Mesendoderm (in vitro differentiated cells): ENCODE data around the gene ADCY4.

Source experiments
- DNase-seq: peaks from one replicate; pipeline ENCODE4 v3.0.0; 2013
- H2AK5ac ChIP-seq: 2 replicates; pipeline ENCODE4 v1.6.1; 2013; ENCODE audit warnings: low read length, inconsistent platforms
- H2BK120ac ChIP-seq: 2 replicates; pipeline ENCODE4 v1.6.1; 2013; ENCODE audit warnings: low read depth, mild to moderate bottlenecking, low read length, moderate library complexity, mixed read lengths
- H2BK15ac ChIP-seq: replicated peaks from 2 replicates; pipeline ENCODE4 v1.6.1; 2013; ENCODE audit warnings: low read depth, mild to moderate bottlenecking, moderate library complexity
- H2BK5ac ChIP-seq: 2 replicates; pipeline ENCODE4 v1.6.1; 2013; ENCODE audit warnings: low read length, inconsistent platforms
- H3K18ac ChIP-seq: 2 replicates; pipeline ENCODE4 v1.6.1; 2013; ENCODE audit warnings: mild to moderate bottlenecking, low read length, mixed read lengths
- H3K23ac ChIP-seq: one replicate; pipeline ENCODE4 v1.6.1; 2013; ENCODE audit warnings: low read length
- H3K27ac ChIP-seq: 2 replicates; pipeline ENCODE4 v1.5.1; 2013; ENCODE audit warnings: low read depth, mild to moderate bottlenecking, inconsistent platforms, low read length, moderate library complexity
- H3K27me3 ChIP-seq: 2 replicates; pipeline ENCODE4 v1.6.1; 2013; ENCODE audit warnings: low read length, control low read depth, mild to moderate bottlenecking, inconsistent platforms; ENCODE audit not compliant: insufficient read depth, poor library complexity
- H3K36me3 ChIP-seq: 2 replicates; pipeline ENCODE4 v1.6.1; 2013; ENCODE audit warnings: low read length, inconsistent platforms; ENCODE audit not compliant: control insufficient read depth, insufficient read depth
- H3K4ac ChIP-seq: one replicate; pipeline ENCODE4 v1.6.1; 2013; ENCODE audit warnings: low read depth, mild to moderate bottlenecking, low read length, moderate library complexity
- H3K4me1 ChIP-seq: 2 replicates; pipeline ENCODE4 v1.6.1; 2013; ENCODE audit warnings: low read depth, low read length, inconsistent platforms; ENCODE audit not compliant: control insufficient read depth
- H3K4me2 ChIP-seq: 2 replicates; pipeline ENCODE4 v1.6.1; 2013; ENCODE audit warnings: low read length
- H3K4me3 ChIP-seq: 2 replicates; pipeline ENCODE4 v1.5.1; 2013; ENCODE audit warnings: mild to moderate bottlenecking, low read length
- H3K56ac ChIP-seq: one replicate; pipeline ENCODE4 v1.6.1; 2013; ENCODE audit warnings: low read length
- H3K79me1 ChIP-seq: 2 replicates; pipeline ENCODE4 v1.6.1; 2013; ENCODE audit warnings: low read length, inconsistent platforms
- H3K79me2 ChIP-seq: 2 replicates; pipeline ENCODE4 v1.6.1; 2013; ENCODE audit warnings: mild to moderate bottlenecking, low read length; ENCODE audit not compliant: control insufficient read depth, insufficient read depth
- H3K9ac ChIP-seq: 2 replicates; pipeline ENCODE4 v1.6.1; 2013; ENCODE audit warnings: low read length, inconsistent platforms
- H4K5ac ChIP-seq: one replicate; pipeline ENCODE4 v1.6.1; 2013; ENCODE audit warnings: low read length
- H4K8ac ChIP-seq: one replicate; pipeline ENCODE4 v1.6.1; 2013; ENCODE audit warnings: low read depth, mild to moderate bottlenecking, control low read depth, low read length, moderate library complexity
- WGBS: extraction: QIAGEN DNeasy Blood & Tissue Kit; methylation state at CpG from one replicate; pipeline ENCODE4 v1.1.7; 2013; ENCODE audit warnings: low lambda C conversion rate, missing lambda C conversion rate; ENCODE audit not compliant: insufficient coverage; ENCODE audit errors: extremely low coverage; 5-methylcytosine and 5-hydroxymethylcytosine counted together

Gene ADCY4

GRCh38 chr14:24278424-24278823, 56.4 kb downstream of the ADCY4 start:
- H4K5ac ChIP-seq, result no peak overlapping the region
- no CpG with 5 or more reads among the region's 5 CpGs for WGBS
- H3K9ac ChIP-seq, result no peak overlapping the region

GRCh38 chr14:24277606-24278321, 57.1 kb downstream of the ADCY4 start:
- Histone ChIP-seq H3K27me3 (no peaks in the 10 kb centered on the region), H3K36me3 (no peaks in the 10 kb centered on the region), H3K9ac (no peak overlapping the region), H2BK5ac (no peak overlapping the region), H3K4me3 (no peak overlapping the region), H3K79me1 (no peaks in the 10 kb centered on the region), H3K79me2 (no peaks in the 10 kb centered on the region), H3K18ac (no peak overlapping the region), H2AK5ac (no peak overlapping the region), H4K5ac (no peak overlapping the region), H3K4me1 (no peaks in the 10 kb centered on the region), H3K27ac (no peak overlapping the region), H3K4me2 (no peak overlapping the region), H4K8ac (no peak overlapping the region), H3K4ac (no peak overlapping the region), H3K23ac (no peak overlapping the region), H3K56ac (no peak overlapping the region), H2BK15ac (no peak overlapping the region), H2BK120ac (no peak overlapping the region)
- no peak for DNase-seq
- no CpG with 5 or more reads among the region's 11 CpGs for WGBS

More at GRCh38 chr14:24278424-24278823, 56.4 kb downstream of the ADCY4 start:
- H3K4me2 ChIP-seq, result no peak overlapping the region
- no peak overlapping the region for H2BK15ac ChIP-seq
- no peak overlapping the region for H3K4ac ChIP-seq
- H3K56ac ChIP-seq, result no peak overlapping the region
- no peaks in the 10 kb centered on the region for H3K27me3 ChIP-seq
- H3K79me2 ChIP-seq, result no peaks in the 10 kb centered on the region
- no peak overlapping the region for H2BK5ac ChIP-seq
- H3K27ac ChIP-seq, result no peak overlapping the region
- H3K36me3 ChIP-seq, result no peaks in the 10 kb centered on the region
- no peak overlapping the region for H3K23ac ChIP-seq
- no peak overlapping the region for H4K8ac ChIP-seq
- no peak overlapping the region for H3K18ac ChIP-seq
- H2AK5ac ChIP-seq, result no peak overlapping the region
- H3K79me1 ChIP-seq, result no peaks in the 10 kb centered on the region
- H2BK120ac ChIP-seq, result no peak overlapping the region
- H3K4me1 ChIP-seq, result no peaks in the 10 kb centered on the region
- no peak overlapping the region for H3K4me3 ChIP-seq
- DNase-seq, result no peak

GRCh38 chr14:24277071-24277470, 57.8 kb downstream of the ADCY4 start:
- H3K79me2 ChIP-seq, result no peaks in the 10 kb centered on the region
- H3K27me3 ChIP-seq, result no peaks in the 10 kb centered on the region
- H3K4ac ChIP-seq, result no peak overlapping the region
- no peak overlapping the region for H3K27ac ChIP-seq
- H2BK5ac ChIP-seq, result no peak overlapping the region
- H3K56ac ChIP-seq, result no peak overlapping the region
- no peak overlapping the region for H3K18ac ChIP-seq
- H4K5ac ChIP-seq, result no peak overlapping the region
- no peaks in the 10 kb centered on the region for H3K36me3 ChIP-seq
- no peak overlapping the region for H4K8ac ChIP-seq
- no peak overlapping the region for H3K9ac ChIP-seq
- H2BK15ac ChIP-seq, result no peak overlapping the region
- no peaks in the 10 kb centered on the region for H3K4me1 ChIP-seq
- H3K23ac ChIP-seq, result no peak overlapping the region
- H2BK120ac ChIP-seq, result no peak overlapping the region
- H3K4me2 ChIP-seq, result no peak overlapping the region
- H3K4me3 ChIP-seq, result no peak overlapping the region
- DNase-seq, result no peak
- WGBS, result no CpG with 5 or more reads among the region's 6 CpGs
- no peak overlapping the region for H2AK5ac ChIP-seq
- no peaks in the 10 kb centered on the region for H3K79me1 ChIP-seq

- no CpG with 5 or more reads among the region's 3 CpGs for WGBS
- no peaks in the 10 kb centered on the region for H3K79me2 ChIP-seq
- H2BK120ac ChIP-seq, result no peak overlapping the region
- no peak overlapping the region for H4K8ac ChIP-seq
- H3K4me3 ChIP-seq, result no peak overlapping the region
- H2BK15ac ChIP-seq, result no peak overlapping the region
- H4K5ac ChIP-seq, result no peak overlapping the region
- no peak overlapping the region for H3K27ac ChIP-seq
- no peak overlapping the region for H3K9ac ChIP-seq
- no peaks in the 10 kb centered on the region for H3K4me1 ChIP-seq
- H3K18ac ChIP-seq, result no peak overlapping the region
- no peak overlapping the region for H3K4ac ChIP-seq
- DNase-seq, result peak; percentile 23
- no peak overlapping the region for H2BK5ac ChIP-seq
- no peak overlapping the region for H3K56ac ChIP-seq
- H3K23ac ChIP-seq, result no peak overlapping the region
- H3K4me2 ChIP-seq, result no peak overlapping the region
- no peaks in the 10 kb centered on the region for H3K79me1 ChIP-seq
- no peaks in the 10 kb centered on the region for H3K27me3 ChIP-seq
- H3K36me3 ChIP-seq, result no peaks in the 10 kb centered on the region
- no peak overlapping the region for H2AK5ac ChIP-seq
Observed at GRCh38 chr14:24274101-24274543, 60.7 kb downstream of the ADCY4 start.

DNA sequence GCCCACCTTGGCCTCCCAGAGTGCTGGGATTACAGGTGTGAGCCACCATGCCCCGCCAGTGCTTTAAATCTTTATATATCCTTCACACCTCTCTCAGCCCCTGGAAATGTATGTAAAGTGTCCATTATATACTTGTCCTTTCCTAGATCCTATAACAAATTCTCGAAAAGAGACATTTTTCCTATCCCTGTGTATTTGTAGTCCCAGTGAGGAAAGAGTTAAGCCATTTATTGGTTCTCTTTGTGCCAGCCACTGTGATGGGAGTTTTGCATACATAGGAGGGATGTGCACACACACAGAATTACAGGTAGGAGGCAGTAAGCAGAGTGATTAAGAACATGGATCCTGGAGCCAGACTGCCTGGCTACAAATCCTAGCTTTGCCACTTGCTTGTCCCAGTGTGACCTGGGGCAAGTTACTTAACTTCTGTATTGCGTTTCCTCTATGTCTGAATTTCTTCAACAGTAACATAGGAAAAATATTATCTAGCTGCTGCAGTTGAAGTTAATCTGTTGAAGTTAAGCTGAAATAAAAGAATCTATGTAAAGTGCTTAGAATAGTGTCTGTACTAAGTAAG, 61.4 kb downstream of the ADCY4 start:
- no CpG with 5 or more reads among the region's 3 CpGs for WGBS
- Histone ChIP-seq H2BK15ac (no peak overlapping the region), H3K56ac (no peak overlapping the region), H3K79me1 (no peaks in the 10 kb centered on the region), H3K27ac (no peak overlapping the region), H2BK120ac (no peak overlapping the region), H3K4me3 (no peak overlapping the region), H3K9ac (no peak overlapping the region), H4K8ac (no peak overlapping the region), H3K4me1 (no peaks in the 10 kb centered on the region), H3K4me2 (no peak overlapping the region), H3K36me3 (no peaks in the 10 kb centered on the region), H3K79me2 (no peaks in the 10 kb centered on the region), H2BK5ac (no peak overlapping the region), H2AK5ac (no peak overlapping the region), H4K5ac (no peak overlapping the region), H3K18ac (no peak overlapping the region), H3K27me3 (no peaks in the 10 kb centered on the region), H3K23ac (no peak overlapping the region), H3K4ac (no peak overlapping the region)
- DNase-seq, result peak; percentile 29
